Body of pancreas (tissue), 4 donors: ENCODE measurements around the gene GNG4. TPM values are rescaled to one million over a fixed set of nuclear protein-coding genes. Genes with fewer than 3 reads are reported as not detected.

Experiments used
- ATAC-seq: fragments of 150-250 bp; one replicate; pipeline ENCODE4 v1.9.1; 2016
- DNase-seq, 4 donors: peaks; one replicate each; pipeline ENCODE4 v3.0.0-alpha.2; 2019
- H3K27ac ChIP-seq, 4 donors: fragments of 200-600 bp; sonication (generic); 1 replicate in 3 of 4; 2 replicates in 1 of 4; pipeline versions ENCODE4 v1.5.1 to v1.6.1; 2016 to 2019; ENCODE audit warnings: mild to moderate bottlenecking in 1 of 4, mixed read lengths in 1 of 4, moderate library complexity in 1 of 4
- H3K27me3 ChIP-seq, 2 donors: fragments of 200-600 bp; sonication (generic); one replicate each; pipeline ENCODE4 v1.6.0; 2016; ENCODE audit warnings: mild to moderate bottlenecking in 1 of 2
- H3K36me3 ChIP-seq, 2 donors: fragments of 200-600 bp; sonication (generic); replicated peaks in 1 of 2; 2 replicates each; pipeline ENCODE4 v1.5.1; 2016; ENCODE audit warnings: low read depth in 2 of 2; ENCODE audit not compliant: insufficient read depth in 1 of 2
- H3K4me1 ChIP-seq: fragments of 200-600 bp; sonication (generic); one replicate; pipeline ENCODE4 v1.6.0; 2016
- H3K4me3 ChIP-seq, 2 donors: fragments of 200-600 bp; sonication (generic); 1 replicate in 1 of 2; 2 replicates in 1 of 2; pipeline ENCODE4 v1.5.1; 2016 to 2019
- H3K9me3 ChIP-seq, 3 donors: fragments of 200-600 bp; sonication (generic); 1 replicate in 2 of 3; 2 replicates in 1 of 3; pipeline ENCODE4 v1.5.1; 2016
- POLR2A ChIP-seq, 3 donors: fragments of 450-650 bp; IDR thresholded peaks; one replicate each; pipeline ENCODE4 v1.6.1; 2016; ENCODE audit warnings: antibody characterized with exemption in 3 of 3, mild to moderate bottlenecking in 2 of 3
- WGBS, 2 donors: methylation state at CpG; one replicate each; pipeline ENCODE4 v1.1.5; 2017; 5-methylcytosine and 5-hydroxymethylcytosine counted together
- intact Hi-C: fragments of 100-400 bp; cut with DNase I; formaldehyde crosslinking; loops from one replicate; pipeline ENCODE4 v1.15.1; 2023
- small RNA-seq: library from RNA; depleted of rRNA; stranded (forward); fragments of <200 nt; gene quantifications from one replicate; pipeline ENCODE3, GENCODE V24; 2016
- total RNA-seq, 2 donors: library from RNA; depleted of rRNA; stranded (reverse); fragments of >200 nt; gene quantifications; one replicate each; pipeline ENCODE4 v1.1.0, GENCODE V29; 2016
- TF ChIP-seq, protein P1 (sequence below), 7 experiments: fragments of 450-650 bp in 4 of 7; fragments of 200-600 bp in 3 of 7; sonication (generic) in 3 of 7; IDR thresholded peaks; one replicate each; pipeline ENCODE4 v1.5.1; 2016 to 2019; ENCODE audit warnings: antibody characterized with exemption in 7 of 7

Gene GNG4
- total RNA-seq, 2 donors from 2014 or later = 0.66 to 3.1 TPM

DNA sequence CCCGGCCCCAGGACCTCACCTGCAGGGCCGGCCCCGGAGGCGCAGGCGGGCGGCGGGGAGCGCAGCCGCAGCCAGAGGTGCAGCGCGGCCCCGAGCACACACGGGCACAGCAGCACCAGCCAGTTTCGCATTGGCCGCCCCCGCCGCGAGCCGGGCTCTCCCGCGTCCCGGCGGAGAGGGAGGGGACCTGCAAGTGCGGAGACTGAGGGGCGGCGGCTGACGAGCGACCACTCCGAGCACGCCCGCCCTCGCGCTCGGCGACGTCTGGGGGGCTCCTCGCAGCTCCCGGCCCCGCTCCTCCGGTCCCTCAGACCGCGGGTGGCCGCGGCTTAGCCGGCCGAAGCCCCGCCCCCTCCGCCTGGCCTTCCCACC is 145.5 kb downstream of the GNG4 start, which contains the start of gene B3GALNT2:
B3GALNT2 (minus strand) TSS at position 331 of the 372 bp plus-strand sequence; CDS start at position 131, 200 bp downstream.
- no peaks in the 10 kb centered on the region for H3K9me3 ChIP-seq
- peak; percentile 88 to 96 (median 91) for TF ChIP-seq POLR2A (IDR thresholded peaks at IDR 0.05)
- TF ChIP-seq, protein P1, sequence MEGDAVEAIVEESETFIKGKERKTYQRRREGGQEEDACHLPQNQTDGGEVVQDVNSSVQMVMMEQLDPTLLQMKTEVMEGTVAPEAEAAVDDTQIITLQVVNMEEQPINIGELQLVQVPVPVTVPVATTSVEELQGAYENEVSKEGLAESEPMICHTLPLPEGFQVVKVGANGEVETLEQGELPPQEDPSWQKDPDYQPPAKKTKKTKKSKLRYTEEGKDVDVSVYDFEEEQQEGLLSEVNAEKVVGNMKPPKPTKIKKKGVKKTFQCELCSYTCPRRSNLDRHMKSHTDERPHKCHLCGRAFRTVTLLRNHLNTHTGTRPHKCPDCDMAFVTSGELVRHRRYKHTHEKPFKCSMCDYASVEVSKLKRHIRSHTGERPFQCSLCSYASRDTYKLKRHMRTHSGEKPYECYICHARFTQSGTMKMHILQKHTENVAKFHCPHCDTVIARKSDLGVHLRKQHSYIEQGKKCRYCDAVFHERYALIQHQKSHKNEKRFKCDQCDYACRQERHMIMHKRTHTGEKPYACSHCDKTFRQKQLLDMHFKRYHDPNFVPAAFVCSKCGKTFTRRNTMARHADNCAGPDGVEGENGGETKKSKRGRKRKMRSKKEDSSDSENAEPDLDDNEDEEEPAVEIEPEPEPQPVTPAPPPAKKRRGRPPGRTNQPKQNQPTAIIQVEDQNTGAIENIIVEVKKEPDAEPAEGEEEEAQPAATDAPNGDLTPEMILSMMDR (IDR thresholded peaks at IDR 0.05) = no peak
- intact Hi-C loops = no loop called here
- DNase-seq = no peak
- H3K27me3 ChIP-seq = no peaks in the 10 kb centered on the region
- H3K4me3 ChIP-seq = peak within 1 kb of the TSS; percentile 58 to 68
- H3K4me1 ChIP-seq = peaks cover 26% of the 10 kb centered on the region
- peak; percentile 41 for ATAC-seq
- peak within 1 kb of the TSS; percentile 90 to 98 (median 95) for H3K27ac ChIP-seq
- H3K36me3 ChIP-seq = no peaks in the 10 kb centered on the region
- WGBS, 2 donors = 0% methylated on average over 35 of the region's 48 CpGs; no CpG with 5 or more reads in 1 of the 2 donors

GRCh38 chr1:235503403-235504121 is 146.0 kb downstream of the GNG4 start:
- no peaks in the 10 kb centered on the region for H3K9me3 ChIP-seq
- DNase-seq = peak; percentile 65 to 73 (median 71)
- no peaks in the 10 kb centered on the region for H3K27me3 ChIP-seq
- intact Hi-C loops = no loop called here
- H3K4me1 ChIP-seq = peaks cover 26% of the 10 kb centered on the region
- peak; percentile 9 for ATAC-seq
- peak overlapping the region; percentile 58 to 68 for H3K4me3 ChIP-seq
- TF ChIP-seq, protein P1 (IDR thresholded peaks at IDR 0.05) = peak in 1 of 7 experiments; percentile 6
- peak in 2 of 3 donors; percentile 12 to 62 for TF ChIP-seq POLR2A (IDR thresholded peaks at IDR 0.05)
- no peaks in the 10 kb centered on the region for H3K36me3 ChIP-seq
- WGBS, 2 donors = 1% methylated on average over 38 to 46 of the region's 49 CpGs
- H3K27ac ChIP-seq = peak overlapping the region; percentile 90 to 98 (median 95)

GRCh38 chr1:235502601-235503402 is 146.8 kb downstream of the GNG4 start:
- TF ChIP-seq, protein P1 (IDR thresholded peaks at IDR 0.05) = no peak
- TF ChIP-seq POLR2A (IDR thresholded peaks at IDR 0.05) = peak in 1 of 3 donors; percentile 42
- ATAC-seq (no peak), DNase-seq (peak in 1 of 4 donors; percentile 14)
- H3K4me3 ChIP-seq = peak overlapping the region; percentile 58 to 68
- peaks cover 26% of the 10 kb centered on the region for H3K4me1 ChIP-seq
- H3K27ac ChIP-seq = peak overlapping the region; percentile 90 to 98 (median 95)
- H3K9me3 ChIP-seq = no peaks in the 10 kb centered on the region
- WGBS, 2 donors = 8 to 10% methylated on average over 5 of the region's 5 CpGs
- intact Hi-C loops = no loop called here
- no peaks in the 10 kb centered on the region for H3K36me3 ChIP-seq
- no peaks in the 10 kb centered on the region for H3K27me3 ChIP-seq

DNA sequence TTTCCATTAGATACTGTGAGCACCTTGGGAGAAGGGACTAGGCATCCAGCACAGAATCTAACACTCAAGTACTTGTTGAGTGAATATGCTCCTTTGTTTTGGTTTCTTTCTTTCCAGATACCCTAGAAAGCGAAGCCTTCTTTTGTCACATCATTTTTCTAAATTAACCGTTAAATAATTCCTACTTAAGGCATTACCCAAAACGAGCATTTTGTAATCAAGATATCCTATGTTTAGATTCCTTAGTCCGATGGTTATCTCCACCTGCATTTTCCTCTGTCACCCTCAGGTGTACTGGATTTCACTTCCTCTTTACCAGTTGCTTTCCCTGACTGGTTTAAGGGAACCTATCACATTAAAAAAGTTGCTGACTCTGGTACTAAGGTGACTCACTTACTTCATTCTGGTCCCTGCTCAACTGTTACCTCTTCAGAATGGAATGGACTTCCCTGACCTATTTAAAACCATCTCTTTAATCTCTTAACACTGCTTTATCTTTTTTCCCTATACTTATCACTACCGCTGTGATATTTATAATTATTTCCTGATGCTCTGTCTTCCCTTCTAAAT is 148.5 kb downstream of the GNG4 start:
- no peak for ATAC-seq
- Histone ChIP-seq H3K9me3 (no peaks in the 10 kb centered on the region), H3K4me1 (peaks cover 26% of the 10 kb centered on the region), H3K27me3 (no peaks in the 10 kb centered on the region), H3K27ac (peak overlapping the region in 2 of 4 donors; percentile 97 to 98), H3K4me3 (no peak overlapping the region), H3K36me3 (no peaks in the 10 kb centered on the region)
- no peak for DNase-seq
- 63 to 65% methylated on average over 5 of the region's 5 CpGs for WGBS, 2 donors
- TF ChIP-seq, protein P1 (IDR thresholded peaks at IDR 0.05) = no peak
- TF ChIP-seq POLR2A (IDR thresholded peaks at IDR 0.05) = no peak
- intact Hi-C loops = no loop called here

Small RNA genes within 50 kb of the gene (small RNA-seq; reads per million reads assigned to genes)
- gene MTCO3P46 (not detected), gene MTND4LP21 (not detected)

Other genes with a start within 250 kb of the GNG4 start
- gene B3GALNT2, start 145.3 kb downstream of the GNG4 start, total RNA-seq = 10 to 100 TPM; 33.6 to 52.9 TPM
- gene LYST, start 217.1 kb upstream of the GNG4 start, total RNA-seq = 10 to 100 TPM; 16.5 to 21.0 TPM